ENCODE results near the gene MAP2K6. TPM values are rescaled to one million over a fixed set of nuclear protein-coding genes. Genes with fewer than 3 reads are reported as not detected.
A peak's percentile ranks its signal among the peaks of the same experiment; 100 is the strongest.

The MAP2K6 gene
- total RNA-seq, 1 donor from 2014 or later: 30.5 TPM

- H3K4me3 Mint-ChIP-seq (ENCODE audit: unreplicated experiment): no peak overlapping the region
- DNase-seq (ENCODE audit: low spot score): no peak
- peaks cover 38% of the 10 kb centered on the region for H3K4me1 Mint-ChIP-seq (ENCODE audit: unreplicated experiment)
- TF ChIP-seq, protein P1, sequence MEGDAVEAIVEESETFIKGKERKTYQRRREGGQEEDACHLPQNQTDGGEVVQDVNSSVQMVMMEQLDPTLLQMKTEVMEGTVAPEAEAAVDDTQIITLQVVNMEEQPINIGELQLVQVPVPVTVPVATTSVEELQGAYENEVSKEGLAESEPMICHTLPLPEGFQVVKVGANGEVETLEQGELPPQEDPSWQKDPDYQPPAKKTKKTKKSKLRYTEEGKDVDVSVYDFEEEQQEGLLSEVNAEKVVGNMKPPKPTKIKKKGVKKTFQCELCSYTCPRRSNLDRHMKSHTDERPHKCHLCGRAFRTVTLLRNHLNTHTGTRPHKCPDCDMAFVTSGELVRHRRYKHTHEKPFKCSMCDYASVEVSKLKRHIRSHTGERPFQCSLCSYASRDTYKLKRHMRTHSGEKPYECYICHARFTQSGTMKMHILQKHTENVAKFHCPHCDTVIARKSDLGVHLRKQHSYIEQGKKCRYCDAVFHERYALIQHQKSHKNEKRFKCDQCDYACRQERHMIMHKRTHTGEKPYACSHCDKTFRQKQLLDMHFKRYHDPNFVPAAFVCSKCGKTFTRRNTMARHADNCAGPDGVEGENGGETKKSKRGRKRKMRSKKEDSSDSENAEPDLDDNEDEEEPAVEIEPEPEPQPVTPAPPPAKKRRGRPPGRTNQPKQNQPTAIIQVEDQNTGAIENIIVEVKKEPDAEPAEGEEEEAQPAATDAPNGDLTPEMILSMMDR (IDR thresholded peaks at IDR 0.05; ENCODE audit: unreplicated experiment): no peak
- peak overlapping the region; percentile 70 for H3K27ac Mint-ChIP-seq (ENCODE audit: unreplicated experiment)
- H3K36me3 Mint-ChIP-seq (ENCODE audit: low read depth, unreplicated experiment): peaks cover 6% of the 10 kb centered on the region
- H3K27me3 Mint-ChIP-seq (ENCODE audit: unreplicated experiment): peaks cover 10% of the 10 kb centered on the region
- no peaks in the 10 kb centered on the region for H3K9me3 Mint-ChIP-seq (ENCODE audit: unreplicated experiment)
Observed at GRCh38 chr17:69445132-69445531, 30.6 kb downstream of the MAP2K6 start.

DNA sequence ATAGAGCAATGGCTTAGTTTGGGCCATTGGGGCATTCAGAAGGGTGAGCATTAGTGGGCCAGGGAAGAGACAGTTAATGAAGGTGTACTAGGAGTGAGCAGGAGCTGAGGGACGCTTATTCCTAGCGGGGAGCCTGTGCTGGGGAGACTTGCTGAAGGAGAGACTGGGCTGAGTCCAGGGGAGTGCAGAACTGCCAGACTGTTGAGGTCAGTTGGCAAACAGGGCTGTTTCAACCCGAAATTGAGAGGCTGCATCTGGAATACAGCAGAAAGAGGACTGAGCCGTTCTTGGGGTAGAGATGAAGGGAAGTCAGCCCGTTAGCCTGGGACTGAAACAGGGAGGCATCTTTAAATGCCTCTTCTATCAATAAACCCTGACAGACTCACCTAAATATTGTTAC is 33.2 kb downstream of the MAP2K6 start:
- peaks cover 64% of the 10 kb centered on the region for H3K4me1 Mint-ChIP-seq (ENCODE audit: unreplicated experiment)
- H3K27ac Mint-ChIP-seq (ENCODE audit: unreplicated experiment): peak overlapping the region; percentile 94
- no peaks in the 10 kb centered on the region for H3K9me3 Mint-ChIP-seq (ENCODE audit: unreplicated experiment)
- H3K27me3 Mint-ChIP-seq (ENCODE audit: unreplicated experiment): peaks cover 7% of the 10 kb centered on the region
- TF ChIP-seq, protein P1 (IDR thresholded peaks at IDR 0.05; ENCODE audit: unreplicated experiment): no peak
- H3K36me3 Mint-ChIP-seq (ENCODE audit: low read depth, unreplicated experiment): no peaks in the 10 kb centered on the region
- no peak for DNase-seq (ENCODE audit: low spot score)
- no peak overlapping the region for H3K4me3 Mint-ChIP-seq (ENCODE audit: unreplicated experiment)

DNA sequence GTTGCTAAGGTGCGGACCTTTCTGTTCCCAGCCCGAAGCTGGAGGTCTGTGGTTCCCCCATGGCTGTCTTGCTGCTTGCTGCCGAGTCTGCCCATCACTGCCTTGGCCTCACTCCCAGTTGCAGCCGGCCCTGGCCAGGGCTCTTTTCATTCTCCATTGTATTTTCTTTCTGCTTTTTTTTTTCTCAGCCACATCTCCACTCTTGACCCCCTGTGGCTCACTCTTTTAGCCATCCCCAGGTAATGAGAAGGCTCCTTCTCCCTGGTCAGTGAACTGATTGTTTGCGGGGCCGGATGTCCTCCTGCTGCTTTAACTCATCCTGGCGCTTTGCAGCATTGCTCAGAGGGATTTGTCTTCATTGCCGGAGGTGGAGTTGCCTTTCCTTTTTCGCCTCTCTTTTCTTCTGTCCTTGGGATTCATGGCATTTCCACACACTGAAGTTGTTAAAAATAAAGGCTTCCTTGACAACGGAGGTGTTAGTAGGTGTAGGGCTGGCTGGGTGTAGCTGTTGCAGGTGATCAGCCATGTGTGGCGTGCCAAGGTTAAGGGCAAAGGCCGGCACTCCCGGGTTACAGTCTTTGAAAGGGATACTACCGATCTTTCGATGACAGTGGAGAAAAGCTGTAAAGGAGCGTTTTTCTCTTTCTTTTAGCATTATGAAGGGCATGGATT is 34.1 kb downstream of the MAP2K6 start:
- peak; percentile 46 for DNase-seq (ENCODE audit: low spot score)
- peaks cover 67% of the 10 kb centered on the region for H3K4me1 Mint-ChIP-seq (ENCODE audit: unreplicated experiment)
- peak overlapping the region; percentile 94 for H3K27ac Mint-ChIP-seq (ENCODE audit: unreplicated experiment)
- no peaks in the 10 kb centered on the region for H3K9me3 Mint-ChIP-seq (ENCODE audit: unreplicated experiment)
- H3K4me3 Mint-ChIP-seq (ENCODE audit: unreplicated experiment): peak overlapping the region; percentile 10
- H3K27me3 Mint-ChIP-seq (ENCODE audit: unreplicated experiment): peaks cover 7% of the 10 kb centered on the region
- no peaks in the 10 kb centered on the region for H3K36me3 Mint-ChIP-seq (ENCODE audit: low read depth, unreplicated experiment)
- TF ChIP-seq, protein P1 (IDR thresholded peaks at IDR 0.05; ENCODE audit: unreplicated experiment): no peak

GRCh38 chr17:69450131-69450530 is 35.6 kb downstream of the MAP2K6 start:
- Mint-ChIP-seq H3K36me3 (ENCODE audit: low read depth, unreplicated experiment) (no peaks in the 10 kb centered on the region), H3K4me1 (ENCODE audit: unreplicated experiment) (peaks cover 69% of the 10 kb centered on the region), H3K27me3 (ENCODE audit: unreplicated experiment) (peaks cover 8% of the 10 kb centered on the region), H3K9me3 (ENCODE audit: unreplicated experiment) (no peaks in the 10 kb centered on the region), H3K27ac (ENCODE audit: unreplicated experiment) (peak overlapping the region; percentile 78), H3K4me3 (ENCODE audit: unreplicated experiment) (no peak overlapping the region)
- DNase-seq (ENCODE audit: low spot score): no peak
- TF ChIP-seq, protein P1 (IDR thresholded peaks at IDR 0.05; ENCODE audit: unreplicated experiment): no peak

- no peak overlapping the region for H3K4me3 Mint-ChIP-seq (ENCODE audit: unreplicated experiment)
- H3K27ac Mint-ChIP-seq (ENCODE audit: unreplicated experiment): peak overlapping the region; percentile 78
- peaks cover 8% of the 10 kb centered on the region for H3K27me3 Mint-ChIP-seq (ENCODE audit: unreplicated experiment)
- no peaks in the 10 kb centered on the region for H3K36me3 Mint-ChIP-seq (ENCODE audit: low read depth, unreplicated experiment)
- DNase-seq (ENCODE audit: low spot score): no peak
- no peaks in the 10 kb centered on the region for H3K9me3 Mint-ChIP-seq (ENCODE audit: unreplicated experiment)
- peaks cover 66% of the 10 kb centered on the region for H3K4me1 Mint-ChIP-seq (ENCODE audit: unreplicated experiment)
- TF ChIP-seq, protein P1 (IDR thresholded peaks at IDR 0.05; ENCODE audit: unreplicated experiment): no peak
Observed at GRCh38 chr17:69450918-69451317, 36.4 kb downstream of the MAP2K6 start.

Data from endothelial cell (in vitro differentiated cells).